HUES48 (cell line): ENCODE data around the gene OSBPL7.

Source experiments
- H3K27ac ChIP-seq: one replicate; pipeline ENCODE4 v1.7.0; 2013; ENCODE audit warnings: low read depth, low read length, inconsistent platforms
- H3K27me3 ChIP-seq: 2 replicates; pipeline ENCODE4 v1.6.1; 2013; ENCODE audit warnings: mild to moderate bottlenecking, low read length; ENCODE audit not compliant: control insufficient read depth, insufficient read depth
- H3K36me3 ChIP-seq: 2 replicates; pipeline ENCODE4 v1.6.1; 2013; ENCODE audit warnings: low read length; ENCODE audit not compliant: control insufficient read depth, insufficient read depth
- H3K4me1 ChIP-seq: 2 replicates; pipeline ENCODE4 v1.6.1; 2013; ENCODE audit warnings: mild to moderate bottlenecking, low read length; ENCODE audit not compliant: control insufficient read depth, insufficient read depth
- H3K4me3 ChIP-seq: 2 replicates; pipeline ENCODE4 v1.5.1; 2013; ENCODE audit warnings: mild to moderate bottlenecking, low read depth, low read length
- H3K9ac ChIP-seq: 2 replicates; pipeline ENCODE4 v1.6.1; 2013; ENCODE audit warnings: mild to moderate bottlenecking, low read depth, low read length, moderate library complexity
- H3K9me3 ChIP-seq: 2 replicates; pipeline ENCODE4 v1.6.1; 2013; ENCODE audit warnings: low read length; ENCODE audit not compliant: control insufficient read depth, insufficient read depth

OSBPL7 gene

DNA sequence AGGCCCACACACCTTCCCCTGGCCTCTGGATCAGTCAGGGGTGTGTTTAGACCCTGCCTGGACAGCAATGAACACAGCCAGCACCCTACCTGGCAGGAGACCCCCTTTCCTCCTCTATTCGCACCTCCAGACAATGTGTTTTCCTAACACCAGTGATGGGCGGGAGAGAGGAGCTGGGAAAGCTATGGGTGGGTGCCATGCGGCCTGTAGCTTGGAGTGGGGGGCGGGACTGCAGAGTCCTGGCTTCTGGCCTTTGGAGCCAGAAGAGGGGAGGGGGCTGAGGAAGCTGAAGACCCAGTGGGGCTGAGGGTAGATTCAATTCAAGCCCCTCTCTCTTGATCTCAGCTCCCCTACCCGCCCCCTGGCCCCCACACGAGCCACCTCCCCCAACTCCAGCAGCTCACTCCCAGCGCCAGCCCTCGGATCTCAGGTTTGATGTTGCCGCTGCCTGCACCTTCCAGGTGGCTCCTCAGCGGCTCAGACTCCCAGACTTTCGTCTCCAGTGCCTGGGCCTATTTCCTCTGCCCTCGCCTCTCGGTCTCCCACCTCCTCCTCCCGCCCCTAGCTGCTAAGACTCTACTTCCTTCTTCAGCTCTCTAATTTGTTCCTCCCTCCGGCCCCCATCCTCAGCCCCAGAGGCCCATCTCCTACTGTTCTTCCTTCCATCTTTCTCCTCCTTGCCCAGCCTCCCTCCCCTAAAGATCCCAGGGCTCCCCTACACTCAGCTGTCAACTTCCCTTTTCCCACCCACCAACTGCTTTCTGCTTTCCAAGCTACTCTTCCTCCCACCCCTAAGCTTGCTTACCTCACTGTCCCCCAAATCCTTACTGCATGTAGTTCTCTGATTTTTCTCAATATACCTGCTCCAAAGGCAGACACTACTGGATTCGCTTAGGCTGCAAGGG is 36.2 kb upstream of the OSBPL7 start:
- Histone ChIP-seq H3K36me3 (no peaks in the 10 kb centered on the region), H3K27ac (no peak overlapping the region), H3K27me3 (peaks cover 56% of the 10 kb centered on the region), H3K9me3 (no peaks in the 10 kb centered on the region), H3K4me3 (no peak overlapping the region), H3K4me1 (peaks cover 9% of the 10 kb centered on the region; the same call in 1 of the 2 replicates), H3K9ac (no peak overlapping the region)

- Histone ChIP-seq H3K27ac (no peak overlapping the region), H3K27me3 (peaks cover 66% of the 10 kb centered on the region), H3K9me3 (no peaks in the 10 kb centered on the region), H3K4me1 (peaks cover 15% of the 10 kb centered on the region), H3K9ac (no peak overlapping the region), H3K36me3 (no peaks in the 10 kb centered on the region), H3K4me3 (no peak overlapping the region)
These were observed 35.2 kb upstream of the OSBPL7 start for GRCh38 chr17:47856830-47857229.

- Histone ChIP-seq H3K4me3 (no peak overlapping the region), H3K9me3 (no peaks in the 10 kb centered on the region), H3K27ac (no peak overlapping the region), H3K27me3 (peaks cover 70% of the 10 kb centered on the region), H3K4me1 (peaks cover 15% of the 10 kb centered on the region), H3K9ac (no peak overlapping the region), H3K36me3 (no peaks in the 10 kb centered on the region)
These were observed 34.1 kb upstream of the OSBPL7 start for GRCh38 chr17:47855737-47856136.

DNA sequence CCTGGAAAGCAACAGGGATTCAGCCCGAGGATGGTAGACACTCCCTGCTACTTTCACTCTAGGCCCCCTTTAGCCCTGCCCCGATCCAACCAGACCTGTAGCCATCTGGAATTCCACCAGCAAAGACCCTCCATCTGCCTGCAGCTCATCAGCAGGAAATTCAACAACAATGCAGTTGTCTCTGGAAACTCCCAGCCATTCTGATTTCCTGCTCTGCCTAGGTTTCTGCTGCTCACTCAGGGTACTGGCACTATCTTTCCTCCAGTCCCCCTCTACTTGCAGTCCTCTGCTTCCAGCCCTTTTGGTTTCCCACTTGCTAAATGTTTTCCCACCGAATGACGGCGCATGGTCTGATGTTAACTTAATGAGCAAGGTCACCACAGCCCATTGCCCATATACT is 32.0 kb upstream of the OSBPL7 start:
- peaks cover 21% of the 10 kb centered on the region for H3K4me1 ChIP-seq
- H3K27me3 ChIP-seq: peaks cover 83% of the 10 kb centered on the region

GRCh38 chr17:47852113-47852949 is 30.7 kb upstream of the OSBPL7 start:
- peaks cover 18% of the 10 kb centered on the region for H3K4me1 ChIP-seq
- H3K9me3 ChIP-seq: no peaks in the 10 kb centered on the region
- peak overlapping the region; percentile 70 for H3K4me3 ChIP-seq
- H3K27ac ChIP-seq: no peak overlapping the region
- H3K36me3 ChIP-seq: no peaks in the 10 kb centered on the region
- peaks cover 94% of the 10 kb centered on the region for H3K27me3 ChIP-seq
- H3K9ac ChIP-seq: no peak overlapping the region

More for the DNA sequence above, 32.0 kb upstream of the OSBPL7 start:
- H3K36me3 ChIP-seq: no peaks in the 10 kb centered on the region
- H3K9ac ChIP-seq: no peak overlapping the region
- H3K4me3 ChIP-seq: no peak overlapping the region
- H3K27ac ChIP-seq: no peak overlapping the region
- no peaks in the 10 kb centered on the region for H3K9me3 ChIP-seq

DNA sequence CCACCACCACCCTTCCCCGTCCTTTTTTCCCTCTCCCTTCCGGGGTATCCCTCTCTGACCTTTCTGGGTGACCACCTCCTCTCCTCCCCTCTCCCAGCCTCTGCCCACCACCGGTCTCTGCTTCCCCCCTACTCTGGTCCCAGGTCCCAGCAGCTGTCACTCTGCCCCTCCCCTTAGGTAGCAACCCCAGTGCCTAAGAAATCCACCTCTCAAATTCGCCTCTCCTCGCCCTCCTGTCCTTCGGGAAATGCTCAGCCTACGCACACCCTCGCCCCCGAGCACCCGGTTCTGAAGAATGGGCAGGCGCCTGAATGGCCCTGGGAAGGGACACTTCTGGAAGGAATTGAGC is 30.1 kb upstream of the OSBPL7 start:
- H3K9me3 ChIP-seq: no peaks in the 10 kb centered on the region
- H3K4me3 ChIP-seq: peak overlapping the region; percentile 70
- peaks cover 18% of the 10 kb centered on the region for H3K4me1 ChIP-seq
- H3K9ac ChIP-seq: no peak overlapping the region
- H3K36me3 ChIP-seq: no peaks in the 10 kb centered on the region
- H3K27ac ChIP-seq: no peak overlapping the region
- H3K27me3 ChIP-seq: peaks cover 94% of the 10 kb centered on the region

GRCh38 chr17:47850692-47851573 is 29.3 kb upstream of the OSBPL7 start, which contains the start of gene SP6:
TSS of gene SP6 (minus strand) at chr17:47851163. CDS start at chr17:47848429, 2,734 bp downstream.
- Histone ChIP-seq H3K27ac (peak within 1 kb of the TSS; percentile 44), H3K9me3 (no peaks in the 10 kb centered on the region), H3K36me3 (no peaks in the 10 kb centered on the region), H3K9ac (no peak within 1 kb of the TSS), H3K4me1 (peaks cover 18% of the 10 kb centered on the region), H3K27me3 (peaks cover 94% of the 10 kb centered on the region), H3K4me3 (peak within 1 kb of the TSS; percentile 70)

DNA sequence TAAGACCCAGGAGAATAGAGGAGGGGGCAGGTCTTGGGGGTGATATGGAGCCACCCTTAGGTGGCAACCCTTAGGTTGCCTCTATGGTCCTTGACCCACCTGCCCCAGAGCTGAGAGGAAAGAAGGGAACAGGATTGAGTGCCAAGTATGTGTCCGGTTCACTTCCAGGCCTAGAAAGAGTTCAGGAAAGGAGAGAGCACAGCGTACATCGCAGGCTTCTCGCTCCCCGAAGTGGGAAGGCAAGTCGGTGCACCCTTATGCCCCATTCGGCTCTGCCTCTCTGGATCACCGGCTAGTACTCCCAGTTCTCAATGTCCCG is 28.7 kb upstream of the OSBPL7 start:
- H3K27ac ChIP-seq: peak overlapping the region; percentile 44
- H3K9ac ChIP-seq: no peak overlapping the region
- peak overlapping the region; percentile 70 for H3K4me3 ChIP-seq
- H3K27me3 ChIP-seq: peaks cover 94% of the 10 kb centered on the region
- no peaks in the 10 kb centered on the region for H3K36me3 ChIP-seq
- no peaks in the 10 kb centered on the region for H3K9me3 ChIP-seq
- H3K4me1 ChIP-seq: peaks cover 18% of the 10 kb centered on the region

GRCh38 chr17:47848198-47848513 is 26.6 kb upstream of the OSBPL7 start:
- H3K27ac ChIP-seq: no peak overlapping the region
- H3K4me1 ChIP-seq: peaks cover 21% of the 10 kb centered on the region
- H3K9ac ChIP-seq: no peak overlapping the region
- no peaks in the 10 kb centered on the region for H3K36me3 ChIP-seq
- H3K9me3 ChIP-seq: no peaks in the 10 kb centered on the region
- H3K4me3 ChIP-seq: peak overlapping the region; percentile 45; the same call in 1 of the 2 replicates
- H3K27me3 ChIP-seq: peaks cover 85% of the 10 kb centered on the region

DNA sequence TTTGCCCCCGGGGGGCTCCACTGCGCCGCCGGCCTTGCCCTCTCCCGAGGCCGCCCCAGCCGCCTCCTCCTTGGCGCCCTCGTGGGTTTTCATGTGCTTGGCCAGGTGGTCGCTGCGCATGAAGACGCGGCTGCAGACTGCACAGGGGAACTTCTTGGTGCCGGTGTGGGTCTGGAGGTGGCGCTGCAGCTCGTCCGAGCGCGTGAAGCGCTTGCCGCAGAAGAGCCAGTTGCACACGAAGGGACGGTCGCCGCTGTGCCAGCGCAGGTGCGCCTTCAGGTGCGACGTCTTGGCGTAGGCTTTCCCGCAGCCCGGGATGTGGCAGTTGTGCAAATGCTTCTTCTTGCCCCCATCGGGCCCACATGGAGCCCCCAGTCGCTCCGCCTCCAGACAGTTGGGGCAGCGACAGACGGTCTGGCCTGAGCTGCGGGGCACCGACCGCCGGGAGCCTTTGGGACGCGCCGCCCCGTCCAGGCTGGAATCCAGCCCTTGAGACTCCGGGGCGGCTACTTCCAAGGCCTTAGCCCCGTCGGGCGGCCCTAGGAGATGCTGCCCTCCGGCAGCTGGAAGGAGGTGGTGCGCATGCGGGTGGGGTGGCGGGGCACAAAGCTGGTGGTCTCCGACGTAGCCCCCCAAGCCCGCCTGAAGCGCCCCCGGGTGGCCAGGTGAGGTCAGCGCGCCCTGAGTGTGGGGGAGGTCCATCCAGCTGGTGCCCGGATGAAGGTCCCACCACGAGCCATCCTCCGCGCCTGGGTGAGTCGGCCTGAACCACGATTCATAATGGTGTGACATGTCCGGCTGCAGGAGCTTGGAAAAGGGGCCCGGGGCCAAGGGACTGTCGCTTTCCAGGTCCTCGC is 26.0 kb upstream of the OSBPL7 start:
- Histone ChIP-seq H3K27me3 (peaks cover 79% of the 10 kb centered on the region), H3K4me3 (peak overlapping the region; percentile 45), H3K9me3 (no peaks in the 10 kb centered on the region), H3K27ac (no peak overlapping the region), H3K36me3 (no peaks in the 10 kb centered on the region), H3K4me1 (peaks cover 20% of the 10 kb centered on the region), H3K9ac (no peak overlapping the region)
